ENCODE data around the gene FZD2.

- TF ChIP-seq ZBTB40 (IDR thresholded peaks at IDR 0.05) (no peak), ZBTB40 (CRISPR knock-in tag; IDR thresholded peaks at IDR 0.05) (no peak), MAFK (IDR thresholded peaks at IDR 0.05; ENCODE audit: low read length) (no peak), HDGF (IDR thresholded peaks at IDR 0.05) (no peak), CTCF (IDR thresholded peaks at IDR 0.05 in 2 of 3, conservative IDR thresholded peaks at IDR 0.05 in 1 of 3; ENCODE audit: insufficient read depth in 2 of 3, low read depth in 1 of 3, low read length in 3 of 3) (no peak), ZNF175 (CRISPR knock-in tag; IDR thresholded peaks at IDR 0.05; ENCODE audit: low read depth) (no peak), TCF7 (IDR thresholded peaks at IDR 0.05; ENCODE audit: borderline replicate concordance) (no peak), SMC3 (conservative IDR thresholded peaks at IDR 0.05; ENCODE audit: insufficient read depth, low read depth, low read length) (no peak), ZFX (CRISPR knock-in tag; IDR thresholded peaks at IDR 0.05) (no peak), HDAC6 (IDR thresholded peaks at IDR 0.05; ENCODE audit: low read depth, low read length) (no peak), LARP7 (IDR thresholded peaks at IDR 0.05) (no peak), SNAPC5 (CRISPR knock-in tag; IDR thresholded peaks at IDR 0.05) (no peak), EGR1 (conservative IDR thresholded peaks at IDR 0.05) (no peak; the same call in 1 of the 2 replicates)
Measured at GRCh38 chr17:44599298-44600175, 42.3 kb downstream of the FZD2 start.

Data from K562 (cell line).